Panc1 (cell line): ENCODE results near the gene ZNF764. TPM values are rescaled to one million over a fixed set of nuclear protein-coding genes. Genes with fewer than 3 reads are reported as not detected.
A peak's percentile ranks its signal among the peaks of the same experiment; 100 is the strongest.

ENCODE experiments used
- ATAC-seq: fragments of 200-7000 bp; cut with Tn5 transposase; 2 replicates; pipeline ENCODE4 v1.9.1; 2020; ENCODE audit warnings: mild to moderate bottlenecking, moderate library complexity
- BruUV-seq: library from RNA; stranded (reverse); fragments of 400-500 nt; replicated peaks from 2 replicates; lab custom pipeline; 2021; lab: Mats Ljungman, UMichigan
- CTCF ChIA-PET: fragments of 300-600 bp; sonication (Branson Sonifier 250); formaldehyde crosslinking; loops from one replicate; lab custom pipeline; 2022; ENCODE audit warnings: antibody characterized with exemption; lab: Charles Lee
- POLR2A ChIA-PET: fragments of 300-600 bp; sonication (Branson Sonifier 250); formaldehyde crosslinking; loops from one replicate; lab custom pipeline; 2022; ENCODE audit warnings: antibody characterized with exemption; lab: Charles Lee
- DNase-seq: peaks from one replicate; pipeline ENCODE4 v3.0.0-alpha.2; 2010; ENCODE audit warnings: low read depth, low spot score
- H3K27ac ChIP-seq: 2 replicates; pipeline ENCODE4 v1.5.1; 2011; ENCODE audit warnings: mild to moderate bottlenecking, low read length, inconsistent platforms
- H3K27me3 ChIP-seq: fragments of 200-500 bp; sonication (Bioruptor generic); 2 replicates; pipeline ENCODE4 v1.6.0; 2014; ENCODE audit warnings: low read length, inconsistent platforms; ENCODE audit not compliant: control insufficient read depth, insufficient read depth
- H3K36me3 ChIP-seq: fragments of 200-500 bp; sonication (Bioruptor generic); 2 replicates; pipeline ENCODE4 v1.5.1; 2014; ENCODE audit warnings: inconsistent platforms, mild to moderate bottlenecking, low read length, moderate library complexity; ENCODE audit not compliant: control insufficient read depth, insufficient read depth
- H3K4me1 ChIP-seq: 2 replicates; pipeline ENCODE4 v1.5.1; 2011; ENCODE audit warnings: inconsistent platforms, mild to moderate bottlenecking, low read length, moderate library complexity; ENCODE audit not compliant: control insufficient read depth, insufficient read depth
- H3K4me3 ChIP-seq, 2 experiments: 2 replicates each; pipeline ENCODE4 v1.5.1; 2011 to 2012; ENCODE audit warnings: low read depth in 2 of 2, low read length in 2 of 2, mild to moderate bottlenecking in 2 of 2, inconsistent platforms in 1 of 2, moderate library complexity in 1 of 2
- H3K9me3 ChIP-seq: fragments of 200-500 bp; sonication (Bioruptor generic); 2 replicates; pipeline ENCODE4 v1.5.1; 2014; ENCODE audit warnings: low read depth, mild to moderate bottlenecking, inconsistent platforms, low read length, moderate library complexity; ENCODE audit not compliant: control insufficient read depth, insufficient read depth
- POLR2AphosphoS5 ChIP-seq: IDR thresholded peaks from 2 replicates; pipeline ENCODE4 v1.6.1; 2012; ENCODE audit warnings: mild to moderate bottlenecking, low read depth, low read length, moderate library complexity
- SIN3A ChIP-seq: IDR thresholded peaks from 2 replicates; pipeline ENCODE4 v1.6.1; 2012; ENCODE audit warnings: low read depth, mild to moderate bottlenecking, low read length, moderate library complexity, borderline replicate concordance; ENCODE audit not compliant: insufficient read depth
- TCF7L2 ChIP-seq: IDR thresholded peaks from 2 replicates; pipeline ENCODE4 v1.6.1; 2011; ENCODE audit warnings: mild to moderate bottlenecking, low read depth, low read length, inconsistent platforms
- in situ Hi-C: cut with HindIII; loops from 2 replicates; pipeline ENCODE4 v1.10.0; 2016; ENCODE audit warnings: low sequenced_read_pairs, low pct_unique_long_range_greater_than_20kb
- intact Hi-C: fragments of 100-400 bp; cut with micrococcal nuclease; formaldehyde crosslinking; loops from one replicate; pipeline ENCODE4 v1.10.0; 2022; ENCODE audit not compliant: unreplicated experiment
- total RNA-seq: library from RNA; stranded (reverse); gene quantifications from one replicate; pipeline ENCODE4 v1.2.1, GENCODE V29; 2021; ENCODE audit not compliant: unreplicated experiment
- TF ChIP-seq, protein P1 (sequence below), 2 experiments: IDR thresholded peaks; 2 replicates each; pipeline ENCODE4 v1.6.1; 2011 to 2012; ENCODE audit warnings: low read depth in 2 of 2, control low read depth in 1 of 2, low read length in 1 of 2, mild to moderate bottlenecking in 1 of 2, moderate library complexity in 1 of 2; ENCODE audit not compliant: insufficient read depth in 1 of 2
- TF ChIP-seq, protein P2 (sequence below): fragments of 450-650 bp; IDR thresholded peaks from 2 replicates; pipeline ENCODE4 v1.5.1; 2017; ENCODE audit warnings: mild to moderate bottlenecking

Gene ZNF764
- total RNA-seq, 1 experiment from 2014 or later = 16.7 TPM

DNA sequence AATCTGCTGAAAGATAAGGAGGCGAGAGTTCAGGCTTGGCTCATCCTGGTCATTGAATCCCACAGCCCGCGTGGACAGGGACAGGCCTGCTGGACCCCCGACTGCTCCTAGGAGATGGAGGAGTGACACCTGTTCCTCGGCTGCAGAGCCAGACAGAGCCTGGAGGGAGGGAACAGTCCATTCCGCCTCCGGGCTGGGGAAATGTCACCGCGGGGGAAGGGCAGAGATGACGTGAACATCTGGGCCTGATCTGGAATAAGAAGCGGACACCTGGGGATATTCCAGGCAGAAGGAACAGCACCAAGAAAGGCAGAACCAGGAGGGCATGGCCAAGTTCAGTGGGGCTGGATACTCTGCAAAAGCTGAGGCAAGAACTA lies 25.0 kb downstream of the ZNF764 start:
- TSS peak; percentile 21 for BruUV-seq
- Histone ChIP-seq H3K9me3 (no peaks in the 10 kb centered on the region), H3K27ac (no peak overlapping the region), H3K4me3 (no peak overlapping the region), H3K27me3 (no peaks in the 10 kb centered on the region), H3K36me3 (no peaks in the 10 kb centered on the region), H3K4me1 (peaks cover 15% of the 10 kb centered on the region)
- ATAC-seq (no peak), DNase-seq (no peak)
- CTCF ChIA-PET = no interaction called here
- in situ Hi-C loops (no loop called here), intact Hi-C loops (no loop called here)
- POLR2A ChIA-PET = no interaction called here
- TF ChIP-seq, protein P1, sequence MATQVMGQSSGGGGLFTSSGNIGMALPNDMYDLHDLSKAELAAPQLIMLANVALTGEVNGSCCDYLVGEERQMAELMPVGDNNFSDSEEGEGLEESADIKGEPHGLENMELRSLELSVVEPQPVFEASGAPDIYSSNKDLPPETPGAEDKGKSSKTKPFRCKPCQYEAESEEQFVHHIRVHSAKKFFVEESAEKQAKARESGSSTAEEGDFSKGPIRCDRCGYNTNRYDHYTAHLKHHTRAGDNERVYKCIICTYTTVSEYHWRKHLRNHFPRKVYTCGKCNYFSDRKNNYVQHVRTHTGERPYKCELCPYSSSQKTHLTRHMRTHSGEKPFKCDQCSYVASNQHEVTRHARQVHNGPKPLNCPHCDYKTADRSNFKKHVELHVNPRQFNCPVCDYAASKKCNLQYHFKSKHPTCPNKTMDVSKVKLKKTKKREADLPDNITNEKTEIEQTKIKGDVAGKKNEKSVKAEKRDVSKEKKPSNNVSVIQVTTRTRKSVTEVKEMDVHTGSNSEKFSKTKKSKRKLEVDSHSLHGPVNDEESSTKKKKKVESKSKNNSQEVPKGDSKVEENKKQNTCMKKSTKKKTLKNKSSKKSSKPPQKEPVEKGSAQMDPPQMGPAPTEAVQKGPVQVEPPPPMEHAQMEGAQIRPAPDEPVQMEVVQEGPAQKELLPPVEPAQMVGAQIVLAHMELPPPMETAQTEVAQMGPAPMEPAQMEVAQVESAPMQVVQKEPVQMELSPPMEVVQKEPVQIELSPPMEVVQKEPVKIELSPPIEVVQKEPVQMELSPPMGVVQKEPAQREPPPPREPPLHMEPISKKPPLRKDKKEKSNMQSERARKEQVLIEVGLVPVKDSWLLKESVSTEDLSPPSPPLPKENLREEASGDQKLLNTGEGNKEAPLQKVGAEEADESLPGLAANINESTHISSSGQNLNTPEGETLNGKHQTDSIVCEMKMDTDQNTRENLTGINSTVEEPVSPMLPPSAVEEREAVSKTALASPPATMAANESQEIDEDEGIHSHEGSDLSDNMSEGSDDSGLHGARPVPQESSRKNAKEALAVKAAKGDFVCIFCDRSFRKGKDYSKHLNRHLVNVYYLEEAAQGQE (IDR thresholded peaks at IDR 0.05; ENCODE audit: insufficient read depth in 1 of 2, low read depth in 2 of 2, low read length in 1 of 2) = no peak
- TF ChIP-seq TCF7L2 (no peak), POLR2AphosphoS5 (no peak), SIN3A (no peak)
- TF ChIP-seq, protein P2, sequence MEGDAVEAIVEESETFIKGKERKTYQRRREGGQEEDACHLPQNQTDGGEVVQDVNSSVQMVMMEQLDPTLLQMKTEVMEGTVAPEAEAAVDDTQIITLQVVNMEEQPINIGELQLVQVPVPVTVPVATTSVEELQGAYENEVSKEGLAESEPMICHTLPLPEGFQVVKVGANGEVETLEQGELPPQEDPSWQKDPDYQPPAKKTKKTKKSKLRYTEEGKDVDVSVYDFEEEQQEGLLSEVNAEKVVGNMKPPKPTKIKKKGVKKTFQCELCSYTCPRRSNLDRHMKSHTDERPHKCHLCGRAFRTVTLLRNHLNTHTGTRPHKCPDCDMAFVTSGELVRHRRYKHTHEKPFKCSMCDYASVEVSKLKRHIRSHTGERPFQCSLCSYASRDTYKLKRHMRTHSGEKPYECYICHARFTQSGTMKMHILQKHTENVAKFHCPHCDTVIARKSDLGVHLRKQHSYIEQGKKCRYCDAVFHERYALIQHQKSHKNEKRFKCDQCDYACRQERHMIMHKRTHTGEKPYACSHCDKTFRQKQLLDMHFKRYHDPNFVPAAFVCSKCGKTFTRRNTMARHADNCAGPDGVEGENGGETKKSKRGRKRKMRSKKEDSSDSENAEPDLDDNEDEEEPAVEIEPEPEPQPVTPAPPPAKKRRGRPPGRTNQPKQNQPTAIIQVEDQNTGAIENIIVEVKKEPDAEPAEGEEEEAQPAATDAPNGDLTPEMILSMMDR = no peak

DNA sequence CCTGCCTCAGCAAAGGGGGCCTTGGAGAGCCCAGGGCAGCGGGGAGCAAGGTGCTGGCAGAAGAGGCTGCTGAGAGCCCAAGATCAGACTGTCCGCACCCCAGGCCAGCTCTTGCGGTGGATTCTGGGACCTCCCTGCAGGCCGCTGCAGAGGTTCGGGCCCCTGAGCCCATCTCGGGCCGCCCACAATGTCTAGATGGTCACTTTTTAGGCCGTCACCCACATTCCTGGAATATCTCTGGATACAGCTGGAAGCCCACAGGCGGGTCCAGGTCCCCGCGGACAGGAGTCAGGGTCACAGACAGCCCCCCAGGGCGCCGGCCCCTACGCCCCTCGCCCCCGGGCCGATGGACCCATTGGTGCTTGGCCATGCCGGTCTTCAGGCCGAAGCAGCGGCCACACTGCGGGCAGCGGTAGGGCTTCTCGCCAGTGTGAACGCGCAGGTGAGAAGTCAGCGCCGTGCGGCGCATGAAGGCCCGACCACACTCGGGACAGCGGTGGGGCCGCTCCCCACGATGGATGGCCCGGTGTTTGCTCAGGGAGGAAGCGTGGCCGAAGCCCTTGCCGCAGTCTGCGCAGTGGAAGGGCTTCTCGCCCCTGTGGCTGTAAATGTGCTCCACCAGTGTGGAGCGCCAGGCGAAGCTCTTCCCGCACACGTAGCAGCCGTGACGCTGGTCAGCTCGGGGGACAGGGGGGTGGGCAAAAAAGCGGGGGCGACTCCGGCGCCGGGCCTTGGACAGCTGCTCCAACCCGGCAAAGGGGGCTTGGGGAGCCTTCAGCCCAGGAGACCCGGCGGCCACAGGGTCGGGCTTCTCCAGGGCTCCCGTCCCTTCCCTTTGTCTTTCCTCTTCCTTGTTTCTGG lies 25.7 kb downstream of the ZNF764 start:
- in situ Hi-C loops (no loop called here), intact Hi-C loops (no loop called here)
- CTCF ChIA-PET = interaction anchor here (0.5 kb wide), 1 partner anchor 369 kb away, joined by 7 read pairs; no protein-coding TSS in a partner anchor
- Histone ChIP-seq H3K27me3 (no peaks in the 10 kb centered on the region), H3K36me3 (no peaks in the 10 kb centered on the region), H3K4me1 (peaks cover 20% of the 10 kb centered on the region), H3K4me3 (no peak overlapping the region), H3K27ac (no peak overlapping the region), H3K9me3 (no peaks in the 10 kb centered on the region)
- TF ChIP-seq TCF7L2 (no peak), POLR2AphosphoS5 (no peak), SIN3A (no peak)
- TF ChIP-seq, protein P2 = no peak
- TF ChIP-seq, protein P1 (IDR thresholded peaks at IDR 0.05; ENCODE audit: insufficient read depth in 1 of 2, low read depth in 2 of 2, low read length in 1 of 2) = no peak
- no TSS peak for BruUV-seq
- DNase-seq (no peak), ATAC-seq (no peak)
- POLR2A ChIA-PET = no interaction called here
